ENCODE results near the gene CDH3.

GRCh38 chr16:68732741-68733399, 87.8 kb downstream of the CDH3 start:
- TF ChIP-seq GATA3 (IDR thresholded peaks at IDR 0.05; ENCODE audit: low read depth, low read length) = no peak
- no peak for TF ChIP-seq GATA2 (IDR thresholded peaks at IDR 0.05; ENCODE audit: low read depth, low read length)
